GM12878 (cell line): ENCODE measurements around the gene TEX2. TPM values are rescaled to one million over a fixed set of nuclear protein-coding genes. Genes with fewer than 3 reads are reported as not detected.

Source experiments
- ATAC-seq: fragments of 200-7000 bp; cut with Tn5 transposase; 3 replicates; pipeline ENCODE4 v1.9.1; 2020; ENCODE audit warnings: mild to moderate bottlenecking, moderate library complexity
- BruUV-seq: library from RNA; stranded (reverse); fragments of 400-500 nt; replicated peaks from 2 replicates; lab custom pipeline; 2021; lab: Mats Ljungman, UMichigan
- CTCF ChIA-PET: fragments of 300-600 bp; sonication (Branson Sonifier 250); formaldehyde crosslinking; extraction: SDS; loops from one replicate; lab custom pipeline; 2021; ENCODE audit warnings: inconsistent platforms; lab: Yijun Ruan, JAX
- POLR2A ChIA-PET: fragments of 350-600 bp; formaldehyde crosslinking; extraction: SDS; loops from one replicate; lab custom pipeline; 2021; ENCODE audit warnings: inconsistent platforms; lab: Charles Lee
- RAD21 ChIA-PET: fragments of 300-600 bp; sonication (Branson Sonifier 250); formaldehyde crosslinking; loops from one replicate; lab custom pipeline; 2023; ENCODE audit warnings: antibody characterized with exemption; ENCODE audit not compliant: unreplicated experiment; lab: Charles Lee
- SMC1A ChIA-PET: fragments of 300-600 bp; sonication (Branson Sonifier 250); formaldehyde crosslinking; loops from one replicate; lab custom pipeline; 2023; ENCODE audit not compliant: unreplicated experiment, uncharacterized antibody; lab: Charles Lee
- DNase-seq: peaks from one replicate; pipeline ENCODE4 v3.0.0-alpha.2; 2011; ENCODE audit warnings: low read depth, low spot score
- FAIRE-seq: peaks from 3 replicates; lab custom pipeline; 2011; peaks lifted over from hg19 to GRCh38; lab: Jason Lieb, UNC
- H2AFZ ChIP-seq: 2 replicates; pipeline ENCODE4 v1.6.0; 2011; ENCODE audit warnings: low read depth, low read length, control low read depth; ENCODE audit not compliant: control insufficient read depth
- H3K27ac ChIP-seq: 2 replicates; pipeline ENCODE4 v1.5.1; 2011; ENCODE audit warnings: control low read depth; ENCODE audit not compliant: control insufficient read depth, insufficient read depth
- H3K27me3 ChIP-seq, 2 experiments: replicated peaks in 1 of 2; 2 replicates each; pipeline versions ENCODE4 v1.6.0 to v1.6.1; 2011; ENCODE audit warnings: low read length in 1 of 2; ENCODE audit not compliant: control insufficient read depth in 2 of 2, insufficient read depth in 2 of 2
- H3K36me3 ChIP-seq, 2 experiments: 2 replicates each; pipeline ENCODE4 v1.5.1; 2011; ENCODE audit warnings: low read length in 1 of 2; ENCODE audit not compliant: control insufficient read depth in 2 of 2, insufficient read depth in 2 of 2
- H3K4me1 ChIP-seq: 2 replicates; pipeline ENCODE4 v1.6.1; 2011; ENCODE audit warnings: mild to moderate bottlenecking, low read length, moderate library complexity, mixed read lengths; ENCODE audit not compliant: control insufficient read depth, insufficient read depth
- H3K4me2 ChIP-seq: 2 replicates; pipeline ENCODE4 v1.6.0; 2011; ENCODE audit warnings: control low read depth; ENCODE audit not compliant: control insufficient read depth, insufficient read depth
- H3K4me3 ChIP-seq: fragments of 200-600 bp; sonication (generic); 2 replicates; pipeline ENCODE4 v1.5.1; 2016
- H3K79me2 ChIP-seq: 2 replicates; pipeline ENCODE4 v1.6.0; 2011; ENCODE audit warnings: low read length; ENCODE audit not compliant: control insufficient read depth, insufficient read depth
- H3K9ac ChIP-seq: 2 replicates; pipeline ENCODE4 v1.8.0; 2011; ENCODE audit warnings: low read length, control low read depth, mixed read lengths; ENCODE audit not compliant: control insufficient read depth, insufficient read depth
- H3K9me3 ChIP-seq: replicated peaks from 3 replicates; pipeline ENCODE4 v1.5.1; 2011; ENCODE audit warnings: mild to moderate bottlenecking, low read length; ENCODE audit not compliant: control insufficient read depth, insufficient read depth
- H4K20me1 ChIP-seq: 2 replicates; pipeline ENCODE4 v1.6.0; 2011; ENCODE audit not compliant: control insufficient read depth, insufficient read depth
- CHD1 ChIP-seq: IDR thresholded peaks from 2 replicates; pipeline ENCODE4 v1.6.1; 2012; ENCODE audit warnings: low read depth, low read length, improper control_type of control experiment
- EP300 ChIP-seq, 2 experiments: fragments of 150-350 bp in 1 of 2; IDR thresholded peaks; 2 replicates each; pipeline ENCODE4 v1.6.1; 2011 to 2012; ENCODE audit warnings: low read depth in 2 of 2, low read length in 2 of 2, borderline replicate concordance in 1 of 2, improper control_type of control experiment in 1 of 2, inconsistent platforms in 1 of 2; ENCODE audit not compliant: control insufficient read depth in 1 of 2
- WGBS: methylation state at CpG from one replicate; pipeline ENCODE4 v1.1.6; 2016; ENCODE audit warnings: low lambda C conversion rate; ENCODE audit not compliant: insufficient replicate concordance, insufficient coverage; ENCODE audit errors: missing lambda C conversion rate; 5-methylcytosine and 5-hydroxymethylcytosine counted together
- in situ Hi-C: fragments of 300-500 bp; cut with MboI; formaldehyde crosslinking; loops from 9 replicates; pipeline ENCODE4 v1.14.3; 2018; ENCODE audit warnings: mixed read lengths
- intact Hi-C: fragments of 100-400 bp; cut with micrococcal nuclease; formaldehyde crosslinking; loops from one replicate; pipeline ENCODE4 v1.14.2; 2022; ENCODE audit not compliant: unreplicated experiment
- polyA plus RNA-seq, 11 experiments: library from polyadenylated mRNA; depleted of rRNA in 4 of 11; unstranded in 6 of 11; stranded (reverse) in 5 of 11; fragments of >200 nt; fragmentation: Nextera tagmentation in 4 of 11; fragmentation: Illumina TruSeq in 1 of 11; extraction: Ambion mirVana in 4 of 11; extraction: Trizol in 1 of 11; gene quantifications; 1 replicate in 1 of 11; 2 replicates in 10 of 11; pipeline versions ENCODE4 v1.2.1 to v1.2.3, GENCODE V29; 2011 to 2016; ENCODE audit warnings: inconsistent platforms in 2 of 11, missing spikeins in 2 of 11, low read depth in 1 of 11
- small RNA-seq: library from RNA; depleted of rRNA; stranded (forward); fragments of <200 nt; gene quantifications from one replicate; pipeline ENCODE3, GENCODE V24; 2014
- total RNA-seq, 4 experiments: library from RNA; depleted of rRNA in 3 of 4; stranded (reverse); fragments of >200 nt in 3 of 4; fragmentation: Illumina TruSeq in 1 of 4; extraction: Trizol in 1 of 4; gene quantifications; 2 replicates each; pipeline versions ENCODE4 v1.2.1 to v1.2.3, GENCODE V29; 2013 to 2021

TEX2 gene
- total and polyA plus RNA-seq, 10 of the 15 experiments (the other 5 are each of a cell fraction or from before 2014, with no cell fraction given) = 3.8 to 19.9 (median 15.8) TPM

- CTCF ChIA-PET = interaction anchor here (1.3 kb wide), 1 partner anchor 25 kb away, joined by 4 read pairs; no protein-coding TSS in a partner anchor
- peaks cover 3% of the 10 kb centered on the region for H3K79me2 ChIP-seq
- no peak overlapping the region for H3K4me3 ChIP-seq
- ATAC-seq (no peak), DNase-seq (no peak), FAIRE-seq (no peak)
- WGBS = 100% methylated on average over 6 of the region's 6 CpGs
- H3K36me3 ChIP-seq = peaks cover 0 to 11% of the 10 kb centered on the region in 2 experiments; a peak in 1 of 4 replicates
- no peak overlapping the region for H3K27ac ChIP-seq
- no peaks in the 10 kb centered on the region for H3K27me3 ChIP-seq
- peaks cover 28% of the 10 kb centered on the region for H3K4me1 ChIP-seq
- no peaks in the 10 kb centered on the region for H4K20me1 ChIP-seq
- RAD21 ChIA-PET = no interaction called here
- SMC1A ChIA-PET = interaction anchor here (1.4 kb wide), 1 partner anchor 9 kb away, joined by 3 read pairs; no protein-coding TSS in a partner anchor
- no TSS peak for BruUV-seq
- in situ Hi-C loops = no loop called here
- no peak overlapping the region for H2AFZ ChIP-seq
- no peaks in the 10 kb centered on the region for H3K9me3 ChIP-seq
- POLR2A ChIA-PET = interaction anchor here (0.6 kb wide), 2 partner anchors 13 to 28 kb away, joined by 3 read pairs; no protein-coding TSS in a partner anchor
- TF ChIP-seq CHD1 (no peak), EP300 (IDR thresholded peaks at IDR 0.05; ENCODE audit: borderline replicate concordance in 1 of 2, control insufficient read depth in 1 of 2, low read depth in 2 of 2, low read length in 2 of 2) (no peak)
- H3K4me2 ChIP-seq = no peak overlapping the region
- H3K9ac ChIP-seq = no peak overlapping the region
- intact Hi-C loops = no loop called here
These were observed 163.5 kb downstream of the TEX2 start for GRCh38 chr17:64099543-64099942.

Small RNA genes lying within 50 kb of the gene (small RNA-seq; reads per million reads assigned to genes)
- gene SNORD104 = 255,127 reads per million, percentile 100 among the genes with 10 or more reads in this experiment

Other genes starting within 250 kb of the TEX2 start
- gene ICAM2, start 242.6 kb downstream of the TEX2 start, total RNA-seq (2014; rRNA removed) = 60.7 and 62.8 TPM in 2 replicates
- 39.2 and 40.8 TPM in 2 replicates for gene ICAM2, start 242.6 kb downstream of the TEX2 start, total RNA-seq (2014; rRNA removed; fragmentation: Illumina TruSeq; extraction: Trizol)
- gene ICAM2, start 242.6 kb downstream of the TEX2 start, total RNA-seq (2021) = 37.4 and 42.7 TPM in 2 replicates
- gene ICAM2, start 242.6 kb downstream of the TEX2 start, polyA plus RNA-seq (2011; rRNA removed) = 53.7 and 108 TPM in 2 replicates
- 34.5 and 55.5 TPM in 2 replicates for gene ICAM2, start 242.6 kb downstream of the TEX2 start, polyA plus RNA-seq (2014; fragmentation: Illumina TruSeq; extraction: Trizol)
- 10 to 100 TPM; 23.6 to 27.7 TPM for gene ICAM2, start 242.6 kb downstream of the TEX2 start, polyA plus RNA-seq (2014; fragmentation: Nextera tagmentation; extraction: Ambion mirVana)
- 61.4 and 66.7 TPM in 2 replicates for gene ICAM2, start 242.6 kb downstream of the TEX2 start, polyA plus RNA-seq (2014; rRNA removed)
- gene ICAM2, start 242.6 kb downstream of the TEX2 start, polyA plus RNA-seq (2016; fragmentation: Nextera tagmentation; extraction: Ambion mirVana) = 10 to 100 TPM; 69.8 to 70.2 TPM
- gene ERN1, start 133.1 kb downstream of the TEX2 start, total RNA-seq (2014; rRNA removed) = 7.5 and 10.8 TPM in 2 replicates
- gene ERN1, start 133.1 kb downstream of the TEX2 start, total RNA-seq (2014; rRNA removed; fragmentation: Illumina TruSeq; extraction: Trizol) = 6.4 and 7.6 TPM in 2 replicates
- gene ERN1, start 133.1 kb downstream of the TEX2 start, total RNA-seq (2021) = 16.8 and 17.1 TPM in 2 replicates
- gene ERN1, start 133.1 kb downstream of the TEX2 start, polyA plus RNA-seq (2011; rRNA removed) = 6.4 and 7.3 TPM in 2 replicates
- 6.5 and 6.7 TPM in 2 replicates for gene ERN1, start 133.1 kb downstream of the TEX2 start, polyA plus RNA-seq (2014; fragmentation: Illumina TruSeq; extraction: Trizol)
- 1 to 10 TPM; 2.6 to 3.4 TPM for gene ERN1, start 133.1 kb downstream of the TEX2 start, polyA plus RNA-seq (2014; fragmentation: Nextera tagmentation; extraction: Ambion mirVana)
- 7.7 and 10.7 TPM in 2 replicates for gene ERN1, start 133.1 kb downstream of the TEX2 start, polyA plus RNA-seq (2014; rRNA removed)
- gene ERN1, start 133.1 kb downstream of the TEX2 start, polyA plus RNA-seq (2016; fragmentation: Nextera tagmentation; extraction: Ambion mirVana) = 10 to 100 TPM; 17.9 to 19.2 TPM
- gene PECAM1, start 127.6 kb upstream of the TEX2 start, total RNA-seq (2014; rRNA removed) = 11.1 and 13.2 TPM in 2 replicates
- 9.5 and 9.7 TPM in 2 replicates for gene PECAM1, start 127.6 kb upstream of the TEX2 start, total RNA-seq (2014; rRNA removed; fragmentation: Illumina TruSeq; extraction: Trizol)
- gene PECAM1, start 127.6 kb upstream of the TEX2 start, total RNA-seq (2021) = 26.1 and 35.2 TPM in 2 replicates
- 32.7 and 34.7 TPM in 2 replicates for gene PECAM1, start 127.6 kb upstream of the TEX2 start, polyA plus RNA-seq (2011; rRNA removed)
- 13.9 and 17.4 TPM in 2 replicates for gene PECAM1, start 127.6 kb upstream of the TEX2 start, polyA plus RNA-seq (2014; fragmentation: Illumina TruSeq; extraction: Trizol)
- 1 to 10 TPM; 6.9 to 7.5 TPM for gene PECAM1, start 127.6 kb upstream of the TEX2 start, polyA plus RNA-seq (2014; fragmentation: Nextera tagmentation; extraction: Ambion mirVana)
- 16.7 and 20.6 TPM in 2 replicates for gene PECAM1, start 127.6 kb upstream of the TEX2 start, polyA plus RNA-seq (2014; rRNA removed)
- 10 to 100 TPM; 12.5 to 14.1 TPM for gene PECAM1, start 127.6 kb upstream of the TEX2 start, polyA plus RNA-seq (2016; fragmentation: Nextera tagmentation; extraction: Ambion mirVana)
- 15.4 and 17.8 TPM in 2 replicates for gene MILR1, start 185.9 kb upstream of the TEX2 start, total RNA-seq (2014; rRNA removed)
- gene MILR1, start 185.9 kb upstream of the TEX2 start, total RNA-seq (2014; rRNA removed; fragmentation: Illumina TruSeq; extraction: Trizol) = 24.0 and 24.6 TPM in 2 replicates
- 13.2 and 16.7 TPM in 2 replicates for gene MILR1, start 185.9 kb upstream of the TEX2 start, total RNA-seq (2021)
- gene MILR1, start 185.9 kb upstream of the TEX2 start, polyA plus RNA-seq (2011; rRNA removed) = 2.0 and 2.4 TPM in 2 replicates
- 47.2 and 54.1 TPM in 2 replicates for gene MILR1, start 185.9 kb upstream of the TEX2 start, polyA plus RNA-seq (2014; fragmentation: Illumina TruSeq; extraction: Trizol)
- 10 to 100 TPM; 16.2 to 25.0 TPM for gene MILR1, start 185.9 kb upstream of the TEX2 start, polyA plus RNA-seq (2014; fragmentation: Nextera tagmentation; extraction: Ambion mirVana)
- gene MILR1, start 185.9 kb upstream of the TEX2 start, polyA plus RNA-seq (2014; rRNA removed) = 16.4 and 19.2 TPM in 2 replicates
- 1 to 10 TPM; 2.8 to 4.3 TPM for gene MILR1, start 185.9 kb upstream of the TEX2 start, polyA plus RNA-seq (2016; fragmentation: Nextera tagmentation; extraction: Ambion mirVana)
- 17.1 and 18.0 TPM in 2 replicates for gene POLG2, start 233.8 kb upstream of the TEX2 start, total RNA-seq (2014; rRNA removed)
- gene POLG2, start 233.8 kb upstream of the TEX2 start, total RNA-seq (2014; rRNA removed; fragmentation: Illumina TruSeq; extraction: Trizol) = 22.0 and 22.8 TPM in 2 replicates
- gene POLG2, start 233.8 kb upstream of the TEX2 start, total RNA-seq (2021) = 20.6 and 27.3 TPM in 2 replicates
- 24.8 and 32.9 TPM in 2 replicates for gene POLG2, start 233.8 kb upstream of the TEX2 start, polyA plus RNA-seq (2011; rRNA removed)
- 22.4 and 24.9 TPM in 2 replicates for gene POLG2, start 233.8 kb upstream of the TEX2 start, polyA plus RNA-seq (2014; fragmentation: Illumina TruSeq; extraction: Trizol)
- 10 to 100 TPM; 10.2 to 13.5 TPM for gene POLG2, start 233.8 kb upstream of the TEX2 start, polyA plus RNA-seq (2014; fragmentation: Nextera tagmentation; extraction: Ambion mirVana)
- 22.3 and 27.7 TPM in 2 replicates for gene POLG2, start 233.8 kb upstream of the TEX2 start, polyA plus RNA-seq (2014; rRNA removed)
- gene POLG2, start 233.8 kb upstream of the TEX2 start, polyA plus RNA-seq (2016; fragmentation: Nextera tagmentation; extraction: Ambion mirVana) = 10 to 100 TPM; 22.1 to 26.7 TPM
- gene DDX5, start 243.0 kb upstream of the TEX2 start, total RNA-seq (2014; rRNA removed) = 257 and 299 TPM in 2 replicates
- 482 and 485 TPM in 2 replicates for gene DDX5, start 243.0 kb upstream of the TEX2 start, total RNA-seq (2014; rRNA removed; fragmentation: Illumina TruSeq; extraction: Trizol)
- 713 and 715 TPM in 2 replicates for gene DDX5, start 243.0 kb upstream of the TEX2 start, total RNA-seq (2021)
- 766 and 1,007 TPM in 2 replicates for gene DDX5, start 243.0 kb upstream of the TEX2 start, polyA plus RNA-seq (2011; rRNA removed)
- 689 and 910 TPM in 2 replicates for gene DDX5, start 243.0 kb upstream of the TEX2 start, polyA plus RNA-seq (2014; fragmentation: Illumina TruSeq; extraction: Trizol)
- 100 to 1,000 TPM; 530 to 888 TPM for gene DDX5, start 243.0 kb upstream of the TEX2 start, polyA plus RNA-seq (2014; fragmentation: Nextera tagmentation; extraction: Ambion mirVana)
- 1,062 and 1,423 TPM in 2 replicates for gene DDX5, start 243.0 kb upstream of the TEX2 start, polyA plus RNA-seq (2014; rRNA removed)
- 100 to 1,000 TPM; 723 to 740 TPM for gene DDX5, start 243.0 kb upstream of the TEX2 start, polyA plus RNA-seq (2016; fragmentation: Nextera tagmentation; extraction: Ambion mirVana)
- 28.4 and 31.3 TPM in 2 replicates for gene CEP95, start 243.7 kb upstream of the TEX2 start, total RNA-seq (2014; rRNA removed)
- gene CEP95, start 243.7 kb upstream of the TEX2 start, total RNA-seq (2014; rRNA removed; fragmentation: Illumina TruSeq; extraction: Trizol) = 35.1 and 36.6 TPM in 2 replicates
- gene CEP95, start 243.7 kb upstream of the TEX2 start, total RNA-seq (2021) = 25.0 and 27.8 TPM in 2 replicates
- gene CEP95, start 243.7 kb upstream of the TEX2 start, polyA plus RNA-seq (2011; rRNA removed) = 54.9 and 76.9 TPM in 2 replicates
- 37.2 and 41.8 TPM in 2 replicates for gene CEP95, start 243.7 kb upstream of the TEX2 start, polyA plus RNA-seq (2014; fragmentation: Illumina TruSeq; extraction: Trizol)
- 10 to 100 TPM; 17.7 to 22.6 TPM for gene CEP95, start 243.7 kb upstream of the TEX2 start, polyA plus RNA-seq (2014; fragmentation: Nextera tagmentation; extraction: Ambion mirVana)
- 32.9 and 36.6 TPM in 2 replicates for gene CEP95, start 243.7 kb upstream of the TEX2 start, polyA plus RNA-seq (2014; rRNA removed)
- 10 to 100 TPM; 24.7 to 25.5 TPM for gene CEP95, start 243.7 kb upstream of the TEX2 start, polyA plus RNA-seq (2016; fragmentation: Nextera tagmentation; extraction: Ambion mirVana)